PFSK-1 (cell line): ENCODE data around the gene ADAMTS9.

ENCODE experiments used
- FOXP2 ChIP-seq: optimal IDR thresholded peaks from 2 replicates; pipeline ENCODE3; 2011; ENCODE audit warnings: borderline replicate concordance, control low read depth, inconsistent platforms; ENCODE audit not compliant: insufficient read depth; ENCODE audit errors: extremely low read length, extremely low read depth
- POLR2AphosphoS5 ChIP-seq: IDR thresholded peaks from 2 replicates; pipeline ENCODE4 v1.6.1; 2012; ENCODE audit warnings: low read depth, mild to moderate bottlenecking, control low read depth, low read length, moderate library complexity
- SIN3A ChIP-seq: IDR thresholded peaks from 2 replicates; pipeline ENCODE4 v1.6.1; 2012; ENCODE audit warnings: mild to moderate bottlenecking, low read length, moderate library complexity, borderline replicate concordance; ENCODE audit not compliant: insufficient read depth
- TAF1 ChIP-seq: IDR thresholded peaks from 2 replicates; pipeline ENCODE4 v1.6.1; 2012; ENCODE audit warnings: low read length, control low read depth, borderline replicate concordance; ENCODE audit not compliant: insufficient read depth
- TF ChIP-seq, protein P1 (sequence below), 2 experiments: IDR thresholded peaks; 2 replicates each; pipeline versions ENCODE4 v1.6.1 to v1.8.0; 2011 to 2012; ENCODE audit warnings: low read depth in 2 of 2, low read length in 2 of 2, control low read depth in 1 of 2, inconsistent platforms in 1 of 2, mild to moderate bottlenecking in 1 of 2, moderate library complexity in 1 of 2; ENCODE audit not compliant: insufficient read depth in 1 of 2

ADAMTS9 gene

DNA sequence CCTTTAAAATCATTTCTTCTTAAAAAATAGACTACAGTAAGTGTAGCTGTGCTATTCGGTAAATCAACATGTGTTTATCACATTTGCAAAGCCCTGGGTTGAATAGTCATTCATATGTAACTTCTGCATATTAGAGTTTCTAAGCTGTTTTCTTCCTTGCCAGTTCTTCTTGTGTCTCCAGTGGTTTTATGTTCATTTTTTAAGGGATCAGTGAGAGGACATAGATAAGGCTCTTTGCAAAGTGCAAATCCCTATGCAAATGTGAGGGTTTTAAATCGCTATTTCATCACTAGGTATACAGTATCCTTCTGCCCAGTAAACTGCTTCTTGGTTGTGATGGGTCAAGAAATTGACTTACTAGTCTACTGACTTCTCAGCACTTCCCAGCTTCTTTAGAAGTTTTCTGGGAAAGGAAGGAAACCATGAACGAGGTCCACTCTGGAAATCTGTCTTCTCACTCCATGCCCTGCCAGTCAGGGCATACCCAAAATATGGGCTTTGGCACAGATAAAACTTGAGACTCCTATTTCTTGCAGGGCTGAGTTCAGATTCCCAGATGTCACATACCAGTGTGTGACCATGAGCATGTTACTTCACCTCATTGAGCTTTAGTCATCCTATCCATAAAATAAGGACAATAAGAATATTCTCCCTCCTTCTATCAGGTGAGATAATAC lies 38.8 kb upstream of the ADAMTS9 start:
- TF ChIP-seq SIN3A = no peak
- TF ChIP-seq POLR2AphosphoS5 = no peak
- TF ChIP-seq TAF1 = no peak
- no peak for TF ChIP-seq FOXP2
- TF ChIP-seq, protein P1, sequence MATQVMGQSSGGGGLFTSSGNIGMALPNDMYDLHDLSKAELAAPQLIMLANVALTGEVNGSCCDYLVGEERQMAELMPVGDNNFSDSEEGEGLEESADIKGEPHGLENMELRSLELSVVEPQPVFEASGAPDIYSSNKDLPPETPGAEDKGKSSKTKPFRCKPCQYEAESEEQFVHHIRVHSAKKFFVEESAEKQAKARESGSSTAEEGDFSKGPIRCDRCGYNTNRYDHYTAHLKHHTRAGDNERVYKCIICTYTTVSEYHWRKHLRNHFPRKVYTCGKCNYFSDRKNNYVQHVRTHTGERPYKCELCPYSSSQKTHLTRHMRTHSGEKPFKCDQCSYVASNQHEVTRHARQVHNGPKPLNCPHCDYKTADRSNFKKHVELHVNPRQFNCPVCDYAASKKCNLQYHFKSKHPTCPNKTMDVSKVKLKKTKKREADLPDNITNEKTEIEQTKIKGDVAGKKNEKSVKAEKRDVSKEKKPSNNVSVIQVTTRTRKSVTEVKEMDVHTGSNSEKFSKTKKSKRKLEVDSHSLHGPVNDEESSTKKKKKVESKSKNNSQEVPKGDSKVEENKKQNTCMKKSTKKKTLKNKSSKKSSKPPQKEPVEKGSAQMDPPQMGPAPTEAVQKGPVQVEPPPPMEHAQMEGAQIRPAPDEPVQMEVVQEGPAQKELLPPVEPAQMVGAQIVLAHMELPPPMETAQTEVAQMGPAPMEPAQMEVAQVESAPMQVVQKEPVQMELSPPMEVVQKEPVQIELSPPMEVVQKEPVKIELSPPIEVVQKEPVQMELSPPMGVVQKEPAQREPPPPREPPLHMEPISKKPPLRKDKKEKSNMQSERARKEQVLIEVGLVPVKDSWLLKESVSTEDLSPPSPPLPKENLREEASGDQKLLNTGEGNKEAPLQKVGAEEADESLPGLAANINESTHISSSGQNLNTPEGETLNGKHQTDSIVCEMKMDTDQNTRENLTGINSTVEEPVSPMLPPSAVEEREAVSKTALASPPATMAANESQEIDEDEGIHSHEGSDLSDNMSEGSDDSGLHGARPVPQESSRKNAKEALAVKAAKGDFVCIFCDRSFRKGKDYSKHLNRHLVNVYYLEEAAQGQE (IDR thresholded peaks at IDR 0.05; ENCODE audit: insufficient read depth in 1 of 2, low read depth in 2 of 2, low read length in 2 of 2) = no peak

DNA sequence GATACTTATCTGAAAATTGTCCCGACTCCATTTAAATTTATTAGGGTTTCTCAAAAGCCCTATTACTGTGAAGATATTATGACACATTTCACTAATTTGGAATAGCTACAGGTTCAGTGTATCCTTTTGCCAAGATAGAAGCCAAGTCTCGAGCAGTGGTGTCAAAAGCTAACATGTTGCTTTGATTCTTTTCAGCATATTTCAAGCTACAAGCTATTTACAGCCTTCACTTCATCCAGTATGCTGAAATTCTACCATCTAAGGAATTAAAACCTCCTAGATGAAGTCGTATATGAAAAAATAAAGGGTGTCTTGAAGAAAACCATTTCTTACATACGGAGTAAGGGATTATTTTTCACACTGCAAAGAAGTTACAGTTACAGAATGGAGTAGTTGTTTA lies 31.2 kb upstream of the ADAMTS9 start:
- TF ChIP-seq, protein P1 (IDR thresholded peaks at IDR 0.05; ENCODE audit: insufficient read depth in 1 of 2, low read depth in 2 of 2, low read length in 2 of 2) = no peak

DNA sequence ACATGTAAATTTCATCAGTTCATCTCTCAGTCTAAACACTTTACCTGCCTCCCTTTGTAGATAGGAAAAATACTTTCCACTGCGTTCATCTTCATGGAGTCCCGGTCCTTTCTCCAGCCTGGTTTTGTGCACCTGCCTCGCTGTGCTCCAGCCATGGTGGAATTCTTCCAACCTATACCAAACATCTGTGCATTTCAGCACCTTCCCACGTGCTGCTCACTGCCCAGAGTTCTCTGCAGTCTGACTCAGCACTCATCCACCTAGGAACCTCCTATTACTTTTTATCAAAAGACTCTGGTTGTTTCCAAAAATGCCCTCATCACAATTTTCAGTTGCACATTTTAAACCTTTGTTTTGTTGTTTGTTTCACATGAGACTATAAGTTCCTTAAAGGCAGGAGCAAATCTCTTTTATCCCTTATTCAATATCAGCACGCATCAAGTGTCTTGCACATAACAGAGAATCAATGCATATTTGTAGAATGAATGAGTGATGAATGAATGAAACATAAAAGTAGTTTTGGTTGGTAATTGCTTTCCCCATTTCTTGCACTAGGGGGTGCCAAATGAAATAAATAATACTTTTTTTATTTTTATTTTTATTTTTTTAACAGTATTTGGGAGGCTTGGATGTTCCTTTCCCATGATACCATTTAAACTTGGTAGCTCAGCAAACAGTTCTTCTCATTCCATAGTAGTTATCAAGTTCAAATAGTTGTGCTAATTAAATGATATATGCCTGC lies 30.2 kb upstream of the ADAMTS9 start:
- TF ChIP-seq POLR2AphosphoS5 (no peak), SIN3A (no peak), TAF1 (no peak), FOXP2 (no peak)
- TF ChIP-seq, protein P1 (IDR thresholded peaks at IDR 0.05; ENCODE audit: insufficient read depth in 1 of 2, low read depth in 2 of 2, low read length in 2 of 2) = no peak

DNA sequence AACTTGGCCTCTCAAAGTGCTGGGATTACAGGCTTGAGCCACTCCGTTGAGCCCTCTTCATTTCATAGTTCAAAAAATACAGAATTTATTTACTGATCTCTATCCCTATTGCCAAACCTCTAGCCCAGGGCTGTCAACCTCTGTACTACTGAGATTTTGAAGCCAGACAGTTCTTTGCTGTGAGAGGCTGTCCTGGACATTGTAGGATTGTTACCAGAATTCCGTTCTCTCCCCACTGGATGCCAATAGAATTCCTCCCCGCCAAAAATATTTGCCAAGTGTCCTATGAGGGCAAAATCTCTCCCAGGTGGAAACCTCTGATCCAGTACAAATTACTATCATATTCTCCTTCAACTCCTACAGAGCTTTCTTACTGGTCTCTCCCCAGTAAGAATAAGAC lies 29.6 kb upstream of the ADAMTS9 start:
- TF ChIP-seq, protein P1 (IDR thresholded peaks at IDR 0.05; ENCODE audit: insufficient read depth in 1 of 2, low read depth in 2 of 2, low read length in 2 of 2) = no peak
- TF ChIP-seq TAF1 (no peak), SIN3A (no peak), FOXP2 (no peak), POLR2AphosphoS5 (no peak)
